ENCODE data around the gene CCDC32. TPM values are rescaled to one million over a fixed set of nuclear protein-coding genes. Genes with fewer than 3 reads are reported as not detected.

CCDC32 gene
- total and polyA plus RNA-seq, 2 of the 13 experiments (the other 11 are each of a cell fraction or from before 2014, with no cell fraction given), result 10.8 to 23.2 TPM

- H3K4me2 ChIP-seq (ENCODE audit: low read depth, low read length), result no peak overlapping the region
- no peaks in the 10 kb centered on the region for H3K79me2 ChIP-seq (ENCODE audit: insufficient read depth, low read length)
- in situ Hi-C loops (cut with HindIII; ENCODE audit: extremely low pct_ligation_motif_present, low pct_unique_long_range_greater_than_20kb) (no loop called here), intact Hi-C loops (cut with micrococcal nuclease; ENCODE audit: unreplicated experiment) (no loop called here)
- POLR2A ChIA-PET, result no interaction called here
- 97% methylated on average over 6 of the region's 6 CpGs for WGBS (ENCODE audit: low lambda C conversion rate)
- FAIRE-seq, result no peak
- no peak overlapping the region for H3K27ac ChIP-seq (ENCODE audit: extremely low read length, insufficient read depth, low read length)
- no peaks in the 10 kb centered on the region for H3K9me3 ChIP-seq (ENCODE audit: low read length)
- no peak overlapping the region for H2AFZ ChIP-seq (ENCODE audit: low read length)
- no peak overlapping the region for H3K4me3 ChIP-seq (replicated peaks in 1 of 3; ENCODE audit: insufficient read depth in 1 of 3, low read depth in 2 of 3, low read length in 3 of 3)
- BruUV-seq (replicated peaks), result no TSS peak
- H3K9ac ChIP-seq (ENCODE audit: insufficient read depth, low read depth, low read length), result no peak overlapping the region
- DNase-seq (ENCODE audit: low spot score), result no peak
- peaks cover 3 to 28% of the 10 kb centered on the region in 2 experiments; a peak in 4 of 5 replicates for H3K36me3 ChIP-seq (replicated peaks in 1 of 2; ENCODE audit: control insufficient read depth in 1 of 2, insufficient read depth in 2 of 2, low read length in 2 of 2)
- H3K4me1 ChIP-seq (ENCODE audit: insufficient read depth, low read length), result no peaks in the 10 kb centered on the region
- no peaks in the 10 kb centered on the region for H3K27me3 ChIP-seq (ENCODE audit: control insufficient read depth in 1 of 2, insufficient read depth in 2 of 2, low read length in 2 of 2)
- H4K20me1 ChIP-seq (ENCODE audit: insufficient read depth, low read length), result no peaks in the 10 kb centered on the region
- CTCF ChIA-PET (ENCODE audit: low intra/inter-chr PET ratio, low total read pairs), result no interaction called here
- no peak for ATAC-seq
- no peak for TF ChIP-seq MAZ (IDR thresholded peaks at IDR 0.05; ENCODE audit: borderline replicate concordance, low read depth, low read length)
- TF ChIP-seq MAZ (CRISPR knock-in tag; IDR thresholded peaks at IDR 0.05; ENCODE audit: low read depth), result no peak
- TF ChIP-seq FOXC1 (CRISPR knock-in tag; IDR thresholded peaks at IDR 0.05; ENCODE audit: borderline replicate concordance), result no peak
- TF ChIP-seq NR1H2 (CRISPR knock-in tag; IDR thresholded peaks at IDR 0.05; ENCODE audit: borderline replicate concordance, low read depth), result no peak
- no peak for TF ChIP-seq RARA (CRISPR knock-in tag; IDR thresholded peaks at IDR 0.05)
- TF ChIP-seq ZEB1 (IDR thresholded peaks at IDR 0.05; ENCODE audit: insufficient replicate concordance, low read depth), result no peak
- TF ChIP-seq ZNF234 (CRISPR knock-in tag; conservative IDR thresholded peaks at IDR 0.05), result no peak
- TF ChIP-seq PREB (CRISPR knock-in tag; IDR thresholded peaks at IDR 0.05), result no peak
- no peak for TF ChIP-seq ZNF570 (CRISPR knock-in tag; IDR thresholded peaks at IDR 0.05; ENCODE audit: borderline replicate concordance)
- TF ChIP-seq ZKSCAN1 (IDR thresholded peaks at IDR 0.05; ENCODE audit: low read length), result no peak
- no peak for TF ChIP-seq ARID3A (IDR thresholded peaks at IDR 0.05; ENCODE audit: low read depth, low read length)
- no peak for TF ChIP-seq ATM (IDR thresholded peaks at IDR 0.05; ENCODE audit: borderline replicate concordance)
- TF ChIP-seq ZNF768 (CRISPR knock-in tag; IDR thresholded peaks at IDR 0.05), result no peak
- no peak for TF ChIP-seq ZNF17 (CRISPR knock-in tag; IDR thresholded peaks at IDR 0.05)
- TF ChIP-seq GATA4 (IDR thresholded peaks at IDR 0.05; ENCODE audit: borderline replicate concordance, low read depth), result no peak
Measured at GRCh38 chr15:40550341-40551037, 14.4 kb downstream of the CCDC32 start.
